ENCODE data around the gene RAB15. TPM values are rescaled to one million over a fixed set of nuclear protein-coding genes. Genes with fewer than 3 reads are reported as not detected.

RAB15 gene
- total RNA-seq, 1 donor from 2014 or later = 27.5 TPM

GRCh38 chr14:64944041-64944440 is 28.1 kb downstream of the RAB15 start:
- DNase-seq (ENCODE audit: extremely low spot score, unreplicated experiment) = no peak
- Mint-ChIP-seq H3K27ac (ENCODE audit: unreplicated experiment) (no peak overlapping the region), H3K9me3 (ENCODE audit: unreplicated experiment) (no peaks in the 10 kb centered on the region), H3K4me1 (ENCODE audit: unreplicated experiment) (no peaks in the 10 kb centered on the region), H3K4me3 (ENCODE audit: unreplicated experiment) (no peak overlapping the region), H3K27me3 (ENCODE audit: unreplicated experiment) (no peaks in the 10 kb centered on the region), H3K36me3 (ENCODE audit: unreplicated experiment) (peaks cover 7% of the 10 kb centered on the region)
- TF ChIP-seq CTCF (IDR thresholded peaks at IDR 0.05) = no peak

- no peaks in the 10 kb centered on the region for H3K9me3 Mint-ChIP-seq (ENCODE audit: unreplicated experiment)
- DNase-seq (ENCODE audit: extremely low spot score, unreplicated experiment) = no peak
- no peak overlapping the region for H3K4me3 Mint-ChIP-seq (ENCODE audit: unreplicated experiment)
- no peaks in the 10 kb centered on the region for H3K27me3 Mint-ChIP-seq (ENCODE audit: unreplicated experiment)
- H3K27ac Mint-ChIP-seq (ENCODE audit: unreplicated experiment) = no peak overlapping the region
- no peaks in the 10 kb centered on the region for H3K4me1 Mint-ChIP-seq (ENCODE audit: unreplicated experiment)
- H3K36me3 Mint-ChIP-seq (ENCODE audit: unreplicated experiment) = peaks cover 7% of the 10 kb centered on the region
- no peak for TF ChIP-seq CTCF (IDR thresholded peaks at IDR 0.05)
These were observed 28.6 kb downstream of the RAB15 start for GRCh38 chr14:64943556-64943955.

- no peak for TF ChIP-seq CTCF (IDR thresholded peaks at IDR 0.05)
- Mint-ChIP-seq H3K4me1 (ENCODE audit: unreplicated experiment) (peaks cover 5% of the 10 kb centered on the region), H3K27ac (ENCODE audit: unreplicated experiment) (no peak within 1 kb of the TSS), H3K4me3 (ENCODE audit: unreplicated experiment) (no peak within 1 kb of the TSS), H3K36me3 (ENCODE audit: unreplicated experiment) (peaks cover 7% of the 10 kb centered on the region), H3K27me3 (ENCODE audit: unreplicated experiment) (no peaks in the 10 kb centered on the region), H3K9me3 (ENCODE audit: unreplicated experiment) (no peaks in the 10 kb centered on the region)
- DNase-seq (ENCODE audit: extremely low spot score, unreplicated experiment) = no peak
These were observed 29.5 kb downstream of the RAB15 start, which contains the start of gene GPX2 for GRCh38 chr14:64942531-64943111. Gene GPX2 (minus strand): TSS chr14:64942745. CDS start chr14:64942726, 19 bp downstream.

- H3K4me3 Mint-ChIP-seq (ENCODE audit: unreplicated experiment) = no peak overlapping the region
- H3K9me3 Mint-ChIP-seq (ENCODE audit: unreplicated experiment) = no peaks in the 10 kb centered on the region
- no peak for DNase-seq (ENCODE audit: extremely low spot score, unreplicated experiment)
- H3K4me1 Mint-ChIP-seq (ENCODE audit: unreplicated experiment) = peaks cover 18% of the 10 kb centered on the region
- H3K27me3 Mint-ChIP-seq (ENCODE audit: unreplicated experiment) = no peaks in the 10 kb centered on the region
- H3K27ac Mint-ChIP-seq (ENCODE audit: unreplicated experiment) = no peak overlapping the region
- H3K36me3 Mint-ChIP-seq (ENCODE audit: unreplicated experiment) = peaks cover 9% of the 10 kb centered on the region
- TF ChIP-seq CTCF (IDR thresholded peaks at IDR 0.05) = no peak
These were observed 31.7 kb downstream of the RAB15 start for GRCh38 chr14:64940336-64940910.

GRCh38 chr14:64939817-64940190 is 32.3 kb downstream of the RAB15 start:
- H3K27ac Mint-ChIP-seq (ENCODE audit: unreplicated experiment) = no peak overlapping the region
- H3K4me1 Mint-ChIP-seq (ENCODE audit: unreplicated experiment) = peaks cover 18% of the 10 kb centered on the region
- DNase-seq (ENCODE audit: extremely low spot score, unreplicated experiment) = no peak
- H3K4me3 Mint-ChIP-seq (ENCODE audit: unreplicated experiment) = no peak overlapping the region
- no peaks in the 10 kb centered on the region for H3K9me3 Mint-ChIP-seq (ENCODE audit: unreplicated experiment)
- H3K27me3 Mint-ChIP-seq (ENCODE audit: unreplicated experiment) = no peaks in the 10 kb centered on the region
- no peak for TF ChIP-seq CTCF (IDR thresholded peaks at IDR 0.05)
- H3K36me3 Mint-ChIP-seq (ENCODE audit: unreplicated experiment) = peaks cover 9% of the 10 kb centered on the region
